Breast epithelium (tissue), 3 donors: Measurements from ENCODE around the gene PNKP.

Source experiments
- POLR2A ChIP-seq: fragments of 450-650 bp; IDR thresholded peaks from one replicate; pipeline ENCODE4 v1.6.1; 2016; ENCODE audit warnings: antibody characterized with exemption, mild to moderate bottlenecking, moderate library complexity
- TF ChIP-seq, protein P1 (sequence below), 3 donors: fragments of 450-650 bp; IDR thresholded peaks; one replicate each; pipeline ENCODE4 v1.5.1; 2016 to 2017; ENCODE audit warnings: antibody characterized with exemption in 3 of 3, mild to moderate bottlenecking in 3 of 3, moderate library complexity in 3 of 3

DNA sequence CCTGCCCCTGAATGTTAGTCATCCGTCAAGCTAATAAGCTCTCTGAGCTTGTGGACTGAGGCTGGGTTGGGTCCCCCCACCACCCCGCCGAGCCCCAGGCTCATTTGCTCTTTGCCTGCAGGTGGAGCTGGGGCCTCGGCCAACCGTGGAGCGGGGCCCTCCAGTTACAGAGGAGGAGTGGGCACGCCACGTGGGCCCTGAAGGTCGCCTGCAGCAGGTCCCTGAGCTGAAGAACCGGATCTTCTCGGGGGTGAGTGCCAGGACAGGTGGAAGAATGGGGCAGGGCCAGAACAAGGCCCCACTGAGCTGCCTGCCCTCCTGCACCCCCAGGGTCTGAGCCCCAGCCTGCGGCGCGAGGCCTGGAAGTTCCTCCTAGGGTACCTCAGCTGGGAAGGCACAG, 15.3 kb upstream of the PNKP start:
- TF ChIP-seq, protein P1, sequence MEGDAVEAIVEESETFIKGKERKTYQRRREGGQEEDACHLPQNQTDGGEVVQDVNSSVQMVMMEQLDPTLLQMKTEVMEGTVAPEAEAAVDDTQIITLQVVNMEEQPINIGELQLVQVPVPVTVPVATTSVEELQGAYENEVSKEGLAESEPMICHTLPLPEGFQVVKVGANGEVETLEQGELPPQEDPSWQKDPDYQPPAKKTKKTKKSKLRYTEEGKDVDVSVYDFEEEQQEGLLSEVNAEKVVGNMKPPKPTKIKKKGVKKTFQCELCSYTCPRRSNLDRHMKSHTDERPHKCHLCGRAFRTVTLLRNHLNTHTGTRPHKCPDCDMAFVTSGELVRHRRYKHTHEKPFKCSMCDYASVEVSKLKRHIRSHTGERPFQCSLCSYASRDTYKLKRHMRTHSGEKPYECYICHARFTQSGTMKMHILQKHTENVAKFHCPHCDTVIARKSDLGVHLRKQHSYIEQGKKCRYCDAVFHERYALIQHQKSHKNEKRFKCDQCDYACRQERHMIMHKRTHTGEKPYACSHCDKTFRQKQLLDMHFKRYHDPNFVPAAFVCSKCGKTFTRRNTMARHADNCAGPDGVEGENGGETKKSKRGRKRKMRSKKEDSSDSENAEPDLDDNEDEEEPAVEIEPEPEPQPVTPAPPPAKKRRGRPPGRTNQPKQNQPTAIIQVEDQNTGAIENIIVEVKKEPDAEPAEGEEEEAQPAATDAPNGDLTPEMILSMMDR (IDR thresholded peaks at IDR 0.05) = no peak
- no peak for TF ChIP-seq POLR2A
